Neuronal stem cell (in vitro differentiated cells): ENCODE results near the gene MTMR6. TPM values are rescaled to one million over a fixed set of nuclear protein-coding genes. Genes with fewer than 3 reads are reported as not detected.

ENCODE experiments used
- DNase-seq: peaks from one replicate; pipeline ENCODE4 v3.0.0-alpha.2; 2013; ENCODE audit warnings: low spot score
- H2AFZ ChIP-seq: one replicate; pipeline ENCODE4 v1.6.1; 2013; ENCODE audit warnings: mild to moderate bottlenecking, low read length, inconsistent platforms
- H2AK5ac ChIP-seq: 2 replicates; pipeline ENCODE4 v1.6.1; 2013; ENCODE audit warnings: low read depth, mild to moderate bottlenecking, inconsistent platforms, low read length, moderate library complexity, mixed read lengths
- H2BK120ac ChIP-seq: 2 replicates; pipeline ENCODE4 v1.6.1; 2013; ENCODE audit warnings: low read depth, mild to moderate bottlenecking, inconsistent platforms, low read length, moderate library complexity, mixed read lengths
- H2BK12ac ChIP-seq: one replicate; pipeline ENCODE4 v1.6.1; 2013; ENCODE audit warnings: low read length, inconsistent platforms
- H2BK15ac ChIP-seq: 2 replicates; pipeline ENCODE4 v1.6.1; 2013; ENCODE audit warnings: mild to moderate bottlenecking, low read length, inconsistent platforms, mixed read lengths
- H2BK5ac ChIP-seq: one replicate; pipeline ENCODE4 v1.6.1; 2013; ENCODE audit warnings: inconsistent platforms, mild to moderate bottlenecking, low read length, moderate library complexity
- H3K14ac ChIP-seq: one replicate; pipeline ENCODE4 v1.6.1; 2013; ENCODE audit warnings: low read length, inconsistent platforms
- H3K18ac ChIP-seq: 2 replicates; pipeline ENCODE4 v1.6.1; 2013; ENCODE audit warnings: low read length, inconsistent platforms
- H3K23ac ChIP-seq: 2 replicates; pipeline ENCODE4 v1.6.1; 2013; ENCODE audit warnings: low read depth, mild to moderate bottlenecking, mixed read lengths, low read length, inconsistent platforms; ENCODE audit not compliant: poor library complexity
- H3K27ac ChIP-seq: replicated peaks from 3 replicates; pipeline ENCODE4 v1.5.1; 2013; ENCODE audit warnings: low read length, inconsistent platforms
- H3K27me3 ChIP-seq, 3 experiments: 2 replicates each; pipeline ENCODE4 v1.6.1; 2013; ENCODE audit warnings: low read length in 3 of 3, mild to moderate bottlenecking in 2 of 3, inconsistent platforms in 1 of 3, low read depth in 1 of 3, mixed read lengths in 1 of 3, moderate library complexity in 1 of 3; ENCODE audit not compliant: control insufficient read depth in 3 of 3, insufficient read depth in 3 of 3
- H3K36me3 ChIP-seq, 2 donors: replicated peaks in 1 of 2; 2 replicates each; pipeline ENCODE4 v1.6.1; 2013; ENCODE audit warnings: low read length in 2 of 2; ENCODE audit not compliant: control insufficient read depth in 2 of 2, insufficient read depth in 2 of 2
- H3K4ac ChIP-seq: 2 replicates; pipeline ENCODE4 v1.6.1; 2013; ENCODE audit warnings: inconsistent platforms, mild to moderate bottlenecking, low read length, moderate library complexity
- H3K4me1 ChIP-seq, 2 donors: 1 replicate in 1 of 2; 2 replicates in 1 of 2; pipeline ENCODE4 v1.6.1; 2013; ENCODE audit warnings: low read length in 2 of 2, low read depth in 1 of 2; ENCODE audit not compliant: control insufficient read depth in 2 of 2, insufficient read depth in 1 of 2
- H3K4me2 ChIP-seq: one replicate; pipeline ENCODE4 v1.6.1; 2013; ENCODE audit warnings: mild to moderate bottlenecking, low read length, inconsistent platforms; ENCODE audit not compliant: insufficient read depth, poor library complexity, severe bottlenecking
- H3K4me3 ChIP-seq, 2 donors: 2 replicates each; pipeline ENCODE4 v1.5.1; 2013; ENCODE audit warnings: low read length in 2 of 2, mild to moderate bottlenecking in 2 of 2, inconsistent platforms in 1 of 2, moderate library complexity in 1 of 2
- H3K79me1 ChIP-seq: one replicate; pipeline ENCODE4 v1.6.1; 2013; ENCODE audit warnings: low read depth, mild to moderate bottlenecking, inconsistent platforms, low read length, moderate library complexity
- H3K9ac ChIP-seq: one replicate; pipeline ENCODE4 v1.6.1; 2013; ENCODE audit warnings: mild to moderate bottlenecking, low read depth, low read length, inconsistent platforms; ENCODE audit not compliant: poor library complexity
- H3K9me3 ChIP-seq, 2 donors: replicated peaks in 1 of 2; 2 replicates each; pipeline versions ENCODE3 to v1.6.1; 2013; ENCODE audit warnings: low read length in 2 of 2, mild to moderate bottlenecking in 2 of 2, inconsistent platforms in 1 of 2, low read depth in 1 of 2, mixed read lengths in 1 of 2, moderate library complexity in 1 of 2; ENCODE audit not compliant: control insufficient read depth in 2 of 2, insufficient read depth in 1 of 2
- H4K8ac ChIP-seq: one replicate; pipeline ENCODE4 v1.6.1; 2013; ENCODE audit warnings: low read depth, mild to moderate bottlenecking, inconsistent platforms, low read length, moderate library complexity
- H4K91ac ChIP-seq: one replicate; pipeline ENCODE4 v1.6.1; 2013; ENCODE audit warnings: low read length, low read depth, mild to moderate bottlenecking, inconsistent platforms; ENCODE audit not compliant: poor library complexity
- WGBS, 2 donors: extraction: QIAGEN DNeasy Blood & Tissue Kit; methylation state at CpG; one replicate each; pipeline ENCODE4 v1.1.7; 2013; ENCODE audit warnings: missing lambda C conversion rate in 2 of 2, mixed read lengths in 1 of 2; ENCODE audit not compliant: insufficient read length in 2 of 2, insufficient replicate concordance in 1 of 2; ENCODE audit errors: extremely low coverage in 2 of 2; 5-methylcytosine and 5-hydroxymethylcytosine counted together
- polyA plus RNA-seq, 2 experiments: library from polyadenylated mRNA; stranded (reverse); fragments of 200-250 nt; gene quantifications; one replicate each; pipeline ENCODE4 v1.2.3, GENCODE V29; 2013

MTMR6 gene
- 7.0 TPM for polyA plus RNA-seq (2013, experiment 1 of 2)
- 7.1 TPM for polyA plus RNA-seq (2013, experiment 2 of 2)

DNA sequence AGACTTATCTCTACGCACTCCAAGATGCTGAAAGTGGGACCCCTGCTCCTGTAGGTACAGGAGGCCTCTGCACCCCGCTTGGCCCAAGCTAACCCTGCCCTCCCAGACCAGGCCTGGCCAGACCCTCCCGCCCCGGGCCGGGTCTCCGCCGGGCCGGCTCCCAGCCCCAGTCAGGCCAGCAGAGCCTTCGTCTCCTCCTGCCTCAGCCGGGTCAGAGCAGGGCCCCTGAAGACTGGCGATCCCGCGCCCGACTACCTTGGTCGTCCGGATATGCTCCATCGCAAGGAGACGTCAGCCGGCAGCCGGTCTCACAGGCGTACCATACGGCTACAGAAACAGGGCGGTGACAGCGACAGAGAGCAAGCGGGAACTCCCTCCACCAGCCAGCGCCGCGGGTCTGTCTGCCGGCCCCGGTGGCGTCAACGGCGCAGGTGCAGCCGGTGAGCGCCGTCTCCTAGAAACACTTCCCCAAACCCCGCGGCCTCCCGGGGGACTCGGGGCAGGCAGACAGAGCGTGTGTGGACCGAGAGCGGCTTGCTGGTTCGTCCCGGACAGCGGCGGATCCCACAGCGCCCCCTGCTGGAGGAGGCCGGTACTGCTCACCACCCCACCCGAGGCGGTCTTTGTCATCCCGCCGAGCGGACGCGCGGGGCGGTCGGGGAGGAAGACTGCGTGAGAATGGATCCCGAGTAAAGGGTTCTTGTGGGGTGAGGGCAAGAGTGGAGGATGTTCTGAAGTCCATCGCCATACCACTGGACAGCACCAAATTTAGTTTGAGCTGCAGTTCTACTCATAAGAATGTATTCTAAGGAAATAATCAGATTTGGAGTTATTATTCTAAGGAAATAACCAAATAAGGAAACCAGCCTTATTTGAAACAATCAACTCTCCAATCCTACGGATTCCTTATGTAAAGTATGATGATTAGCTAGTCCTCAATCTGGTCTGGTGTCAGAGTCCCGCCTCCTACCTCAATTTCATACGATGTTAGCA is at the start of gene MTMR6:
Gene MTMR6 (minus strand): TSS at position 520 of the 993 bp plus-strand sequence. CDS start 241 bp downstream, at position 279.
- H3K18ac ChIP-seq = peak within 1 kb of the TSS; percentile 24
- H3K23ac ChIP-seq = peak within 1 kb of the TSS; percentile 45
- H2BK12ac ChIP-seq = no peak within 1 kb of the TSS
- H2BK120ac ChIP-seq = no peak within 1 kb of the TSS
- H4K91ac ChIP-seq = no peak within 1 kb of the TSS
- H3K36me3 ChIP-seq = no peaks in the 10 kb centered on the region
- no peaks in the 10 kb centered on the region for H3K9me3 ChIP-seq
- H3K27ac ChIP-seq = peak within 1 kb of the TSS; percentile 43
- no peak within 1 kb of the TSS for H2BK15ac ChIP-seq
- no peak within 1 kb of the TSS for H2AK5ac ChIP-seq
- H2BK5ac ChIP-seq = peak within 1 kb of the TSS; percentile 46
- no peak within 1 kb of the TSS for H3K14ac ChIP-seq
- no peaks in the 10 kb centered on the region for H3K27me3 ChIP-seq
- no peak within 1 kb of the TSS for H3K4ac ChIP-seq
- H3K79me1 ChIP-seq = no peaks in the 10 kb centered on the region
- H4K8ac ChIP-seq = no peak within 1 kb of the TSS
- H3K4me1 ChIP-seq = peaks cover under 1 to 4% of the 10 kb centered on the region in 2 donors
- H3K9ac ChIP-seq = peak within 1 kb of the TSS; percentile 85
- H3K4me3 ChIP-seq = peak within 1 kb of the TSS; percentile 66 to 97
- H2AFZ ChIP-seq = peak within 1 kb of the TSS; percentile 97
- H3K4me2 ChIP-seq = peak within 1 kb of the TSS; percentile 69
- DNase-seq = peak; percentile 85
- WGBS, 2 donors = no CpG with 5 or more reads among the region's 65 CpGs

DNA sequence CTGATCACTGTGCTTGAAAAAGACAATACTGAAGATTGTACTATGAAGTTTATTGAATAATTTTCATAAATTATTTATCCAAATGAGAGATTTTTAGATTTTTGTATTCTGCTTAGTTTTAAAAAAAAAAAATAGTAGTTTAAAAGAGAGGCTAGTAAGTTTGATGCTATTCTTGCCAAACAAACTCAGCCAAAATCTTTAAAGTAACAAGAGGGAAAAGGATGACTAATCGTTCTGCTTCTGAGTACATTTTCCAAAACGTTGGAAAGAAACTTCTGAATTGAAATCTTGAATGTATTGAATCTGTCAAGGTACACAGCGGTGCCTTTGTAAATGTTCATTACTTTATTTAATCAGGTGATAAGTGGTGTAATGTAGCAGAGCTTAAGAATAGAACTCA is 48.6 kb upstream of the MTMR6 start:
- H2BK120ac ChIP-seq = no peak overlapping the region
- no peak overlapping the region for H2AK5ac ChIP-seq
- no peak overlapping the region for H2BK12ac ChIP-seq
- no peak overlapping the region for H2BK5ac ChIP-seq
- H3K9ac ChIP-seq = no peak overlapping the region
- no peak overlapping the region for H3K23ac ChIP-seq
- no peaks in the 10 kb centered on the region for H3K79me1 ChIP-seq
- H3K9me3 ChIP-seq = no peaks in the 10 kb centered on the region
- WGBS, 2 donors = no CpG with 5 or more reads among the region's 3 CpGs
- no peak overlapping the region for H3K27ac ChIP-seq
- H4K8ac ChIP-seq = no peak overlapping the region
- H3K18ac ChIP-seq = no peak overlapping the region
- no peak overlapping the region for H2BK15ac ChIP-seq
- H3K27me3 ChIP-seq = no peaks in the 10 kb centered on the region
- no peak overlapping the region for H3K4me2 ChIP-seq
- H3K4me3 ChIP-seq = no peak overlapping the region
- no peak overlapping the region for H4K91ac ChIP-seq
- H3K14ac ChIP-seq = no peak overlapping the region
- H3K4me1 ChIP-seq = no peaks in the 10 kb centered on the region
- no peak overlapping the region for H2AFZ ChIP-seq
- H3K36me3 ChIP-seq = peaks cover 7 to 99% of the 10 kb centered on the region in 2 donors
- no peak overlapping the region for H3K4ac ChIP-seq
- DNase-seq = no peak

DNA sequence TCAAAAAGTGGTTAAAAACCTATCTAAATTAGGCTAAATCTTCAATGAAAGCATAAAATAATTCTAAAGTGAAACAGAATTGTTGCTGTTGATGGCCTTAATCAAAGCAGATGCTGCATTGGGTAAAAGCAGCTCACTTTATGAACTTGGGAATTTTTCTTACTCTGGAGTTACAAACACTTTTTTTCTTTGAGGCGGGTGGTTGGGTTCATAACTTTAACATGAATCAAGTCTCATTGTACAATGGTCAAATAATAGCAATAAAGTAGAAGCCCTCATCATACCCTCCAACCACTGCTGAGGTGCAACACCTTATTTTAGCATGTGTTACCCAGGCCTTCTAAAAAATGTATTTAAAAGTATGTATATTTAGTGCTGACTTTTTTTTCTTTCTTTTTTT is 43.3 kb upstream of the MTMR6 start:
- WGBS, 2 donors = no CpG with 5 or more reads among the region's 1 CpG
- H2BK12ac ChIP-seq = no peak overlapping the region
- H3K27me3 ChIP-seq = no peaks in the 10 kb centered on the region
- no peak overlapping the region for H2AK5ac ChIP-seq
- no peak overlapping the region for H2BK120ac ChIP-seq
- H2BK15ac ChIP-seq = no peak overlapping the region
- no peak overlapping the region for H2BK5ac ChIP-seq
- DNase-seq = no peak
- no peaks in the 10 kb centered on the region for H3K9me3 ChIP-seq
- no peak overlapping the region for H2AFZ ChIP-seq
- H3K4me3 ChIP-seq = no peak overlapping the region
- H3K4me2 ChIP-seq = no peak overlapping the region
- no peak overlapping the region for H3K14ac ChIP-seq
- no peak overlapping the region for H3K4ac ChIP-seq
- no peaks in the 10 kb centered on the region for H3K4me1 ChIP-seq
- H3K9ac ChIP-seq = no peak overlapping the region
- no peak overlapping the region for H3K27ac ChIP-seq
- no peak overlapping the region for H4K8ac ChIP-seq
- no peak overlapping the region for H4K91ac ChIP-seq
- no peak overlapping the region for H3K18ac ChIP-seq
- peaks cover 11 to 100% of the 10 kb centered on the region in 2 donors for H3K36me3 ChIP-seq
- no peak overlapping the region for H3K23ac ChIP-seq
- H3K79me1 ChIP-seq = no peaks in the 10 kb centered on the region

DNA sequence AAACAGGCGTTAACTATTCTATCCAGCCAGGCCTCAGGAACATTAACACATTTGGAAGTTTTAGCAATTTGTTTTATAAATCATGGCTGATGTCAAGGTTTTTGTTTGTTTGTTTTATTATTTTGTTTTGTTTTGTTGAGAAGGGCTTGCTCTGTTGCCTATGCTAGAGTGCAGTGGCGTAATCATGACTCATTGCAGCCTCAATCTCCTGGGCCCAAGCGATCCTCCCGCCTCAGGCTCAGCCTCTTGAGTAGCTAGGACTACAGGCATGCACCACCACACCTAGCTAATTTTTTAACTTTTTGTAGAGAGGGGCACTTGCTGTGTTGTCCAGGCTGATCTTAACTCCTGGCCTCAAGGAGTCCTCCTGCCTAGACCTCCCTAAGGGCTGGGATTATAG is 42.4 kb upstream of the MTMR6 start:
- Histone ChIP-seq H3K27ac (no peak overlapping the region), H3K18ac (no peak overlapping the region), H3K79me1 (no peaks in the 10 kb centered on the region), H2BK5ac (no peak overlapping the region), H2BK12ac (no peak overlapping the region), H3K14ac (no peak overlapping the region), H3K9ac (no peak overlapping the region), H3K9me3 (no peaks in the 10 kb centered on the region), H4K91ac (no peak overlapping the region), H2BK15ac (no peak overlapping the region), H3K4me3 (no peak overlapping the region), H3K4me2 (no peak overlapping the region), H2AK5ac (no peak overlapping the region), H2AFZ (no peak overlapping the region), H3K4me1 (no peaks in the 10 kb centered on the region), H3K4ac (no peak overlapping the region), H3K36me3 (peaks cover 11 to 100% of the 10 kb centered on the region in 2 donors), H3K27me3 (no peaks in the 10 kb centered on the region), H3K23ac (no peak overlapping the region), H4K8ac (peak overlapping the region; percentile 82), H2BK120ac (no peak overlapping the region)
- DNase-seq = no peak
- WGBS, 2 donors = no CpG with 5 or more reads among the region's 4 CpGs
